CD4-positive, alpha-beta T cell treated with Interferon gamma for 1 hour (primary cell): ENCODE data around the gene AP1AR.

ENCODE experiments used
- DNase-seq: peaks from one replicate; pipeline ENCODE4 v3.0.0-alpha.2; 2020

Gene AP1AR

GRCh38 chr4:112312610-112313239 lies 81.1 kb downstream of the AP1AR start:
- peak; percentile 31 for DNase-seq

DNA sequence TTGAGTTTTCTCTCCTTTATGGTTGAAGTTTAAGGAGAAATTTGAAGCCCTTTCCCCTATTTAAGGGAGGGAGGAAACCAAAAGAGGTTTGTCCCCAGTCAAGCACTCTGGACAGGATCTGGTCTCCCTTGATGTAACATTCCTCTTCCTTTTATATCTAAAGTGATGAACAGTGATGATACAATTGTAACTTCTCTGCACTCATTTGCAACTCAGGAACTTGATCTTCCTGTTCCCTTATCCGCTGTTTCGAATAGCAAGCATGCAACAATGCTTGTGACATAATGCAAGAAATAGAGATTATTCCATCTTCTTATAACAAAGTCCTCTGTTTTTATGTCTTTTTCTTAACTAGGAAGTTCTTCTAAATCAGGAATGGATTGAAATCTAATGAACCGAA lies 83.9 kb downstream of the AP1AR start:
- no peak for DNase-seq

GRCh38 chr4:112316360-112316759 lies 84.8 kb downstream of the AP1AR start:
- no peak for DNase-seq

- no peak for DNase-seq
Observed at GRCh38 chr4:112318239-112319142, 86.9 kb downstream of the AP1AR start.
